ENCODE results near the gene DOCK4. TPM values are rescaled to one million over a fixed set of nuclear protein-coding genes. Genes with fewer than 3 reads are reported as not detected.

DOCK4 gene
- total RNA-seq, 1 donor from 2014 or later = 60.3 TPM

GRCh38 chr7:112108981-112109380 lies 97.2 kb downstream of the DOCK4 start:
- Mint-ChIP-seq H3K4me1 (ENCODE audit: low read depth, unreplicated experiment) (peaks cover 18% of the 10 kb centered on the region), H3K4me3 (ENCODE audit: unreplicated experiment) (no peak overlapping the region), H3K27ac (ENCODE audit: unreplicated experiment) (no peak overlapping the region)

DNA sequence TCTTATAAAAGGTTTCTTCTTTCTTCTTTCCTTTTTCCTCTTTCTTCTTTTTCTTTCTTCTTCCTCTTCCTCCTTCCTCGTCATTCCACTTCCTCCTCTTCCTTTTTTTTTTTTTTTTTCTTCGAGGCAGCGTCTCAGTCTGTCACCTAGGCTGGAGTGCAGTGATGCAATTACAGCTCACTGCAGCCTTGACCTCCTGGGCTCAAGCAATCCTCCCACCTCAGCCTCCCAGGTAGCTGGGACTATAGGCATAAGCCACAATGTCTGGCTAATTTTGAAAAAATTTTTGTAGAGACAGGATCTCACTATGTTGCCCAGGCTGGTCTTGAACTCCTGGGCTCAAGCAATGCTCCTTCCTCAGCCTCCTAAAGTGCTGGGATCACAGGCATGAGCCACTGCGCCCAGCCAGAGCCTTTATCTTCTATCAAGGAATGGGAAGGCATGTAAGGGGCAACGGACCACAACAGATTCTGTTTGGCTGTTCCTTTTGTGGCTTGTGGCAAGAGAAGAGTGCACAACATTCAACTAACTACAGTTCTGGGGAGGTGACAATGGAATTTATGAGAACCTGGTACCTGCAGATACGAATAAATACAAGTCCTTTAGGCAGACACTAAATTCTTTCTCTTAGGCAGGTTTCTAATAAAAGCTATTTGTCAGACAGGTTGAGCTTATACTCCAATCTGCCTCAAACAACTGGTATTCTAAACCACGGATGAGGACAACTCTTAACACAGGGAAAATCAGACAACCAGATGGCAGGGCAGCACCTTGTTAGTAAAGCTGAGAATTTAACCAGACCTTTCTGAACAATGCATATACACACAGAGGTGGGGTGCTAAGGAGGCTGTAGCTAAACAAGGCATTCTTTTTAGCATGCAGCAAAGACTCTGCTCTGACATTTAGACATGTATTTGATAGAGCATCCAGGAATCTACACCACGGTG lies 100.3 kb downstream of the DOCK4 start:
- DNase-seq = no peak
- Mint-ChIP-seq H3K9me3 (ENCODE audit: unreplicated experiment) (no peaks in the 10 kb centered on the region), H3K27ac (ENCODE audit: unreplicated experiment) (no peak overlapping the region), H3K4me1 (ENCODE audit: low read depth, unreplicated experiment) (peaks cover 18% of the 10 kb centered on the region), H3K36me3 (ENCODE audit: unreplicated experiment) (no peaks in the 10 kb centered on the region), H3K27me3 (ENCODE audit: unreplicated experiment) (peaks cover 2% of the 10 kb centered on the region), H3K4me3 (ENCODE audit: unreplicated experiment) (no peak overlapping the region)
- TF ChIP-seq, protein P1, sequence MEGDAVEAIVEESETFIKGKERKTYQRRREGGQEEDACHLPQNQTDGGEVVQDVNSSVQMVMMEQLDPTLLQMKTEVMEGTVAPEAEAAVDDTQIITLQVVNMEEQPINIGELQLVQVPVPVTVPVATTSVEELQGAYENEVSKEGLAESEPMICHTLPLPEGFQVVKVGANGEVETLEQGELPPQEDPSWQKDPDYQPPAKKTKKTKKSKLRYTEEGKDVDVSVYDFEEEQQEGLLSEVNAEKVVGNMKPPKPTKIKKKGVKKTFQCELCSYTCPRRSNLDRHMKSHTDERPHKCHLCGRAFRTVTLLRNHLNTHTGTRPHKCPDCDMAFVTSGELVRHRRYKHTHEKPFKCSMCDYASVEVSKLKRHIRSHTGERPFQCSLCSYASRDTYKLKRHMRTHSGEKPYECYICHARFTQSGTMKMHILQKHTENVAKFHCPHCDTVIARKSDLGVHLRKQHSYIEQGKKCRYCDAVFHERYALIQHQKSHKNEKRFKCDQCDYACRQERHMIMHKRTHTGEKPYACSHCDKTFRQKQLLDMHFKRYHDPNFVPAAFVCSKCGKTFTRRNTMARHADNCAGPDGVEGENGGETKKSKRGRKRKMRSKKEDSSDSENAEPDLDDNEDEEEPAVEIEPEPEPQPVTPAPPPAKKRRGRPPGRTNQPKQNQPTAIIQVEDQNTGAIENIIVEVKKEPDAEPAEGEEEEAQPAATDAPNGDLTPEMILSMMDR (IDR thresholded peaks at IDR 0.05; ENCODE audit: partially characterized antibody, unreplicated experiment) = no peak

More at GRCh38 chr7:112108981-112109380, 97.2 kb downstream of the DOCK4 start:
- no peaks in the 10 kb centered on the region for H3K9me3 Mint-ChIP-seq (ENCODE audit: unreplicated experiment)
- H3K27me3 Mint-ChIP-seq (ENCODE audit: unreplicated experiment) = peaks cover 4% of the 10 kb centered on the region
- H3K36me3 Mint-ChIP-seq (ENCODE audit: unreplicated experiment) = no peaks in the 10 kb centered on the region
- no peak for DNase-seq
- TF ChIP-seq, protein P1 (IDR thresholded peaks at IDR 0.05; ENCODE audit: partially characterized antibody, unreplicated experiment) = no peak

DNA sequence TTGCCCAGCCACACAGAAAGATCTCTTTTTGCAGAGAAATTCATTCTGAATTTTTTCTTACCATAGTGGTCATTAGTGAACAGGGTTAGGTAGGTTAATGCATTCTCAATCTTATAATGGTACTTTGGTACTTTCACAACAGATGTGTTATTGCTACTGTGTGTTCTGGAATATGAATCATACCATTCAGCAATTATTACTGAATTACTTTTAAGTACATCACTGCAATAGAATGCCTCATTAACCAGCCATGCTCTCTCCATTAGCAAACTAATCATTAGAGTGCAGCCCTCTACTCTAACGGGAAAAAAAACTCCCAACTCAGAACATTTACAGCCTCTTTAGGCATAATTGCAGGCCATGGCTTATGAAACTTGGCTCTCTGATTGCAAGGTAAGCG lies 102.1 kb downstream of the DOCK4 start:
- H3K4me1 Mint-ChIP-seq (ENCODE audit: low read depth, unreplicated experiment) = peaks cover 23% of the 10 kb centered on the region
- H3K36me3 Mint-ChIP-seq (ENCODE audit: unreplicated experiment) = no peaks in the 10 kb centered on the region
- TF ChIP-seq, protein P1 (IDR thresholded peaks at IDR 0.05; ENCODE audit: partially characterized antibody, unreplicated experiment) = no peak
- no peak overlapping the region for H3K27ac Mint-ChIP-seq (ENCODE audit: unreplicated experiment)
- no peak overlapping the region for H3K4me3 Mint-ChIP-seq (ENCODE audit: unreplicated experiment)
- peaks cover 5% of the 10 kb centered on the region for H3K9me3 Mint-ChIP-seq (ENCODE audit: unreplicated experiment)
- peaks cover under 1% of the 10 kb centered on the region for H3K27me3 Mint-ChIP-seq (ENCODE audit: unreplicated experiment)
- DNase-seq = no peak

DNA sequence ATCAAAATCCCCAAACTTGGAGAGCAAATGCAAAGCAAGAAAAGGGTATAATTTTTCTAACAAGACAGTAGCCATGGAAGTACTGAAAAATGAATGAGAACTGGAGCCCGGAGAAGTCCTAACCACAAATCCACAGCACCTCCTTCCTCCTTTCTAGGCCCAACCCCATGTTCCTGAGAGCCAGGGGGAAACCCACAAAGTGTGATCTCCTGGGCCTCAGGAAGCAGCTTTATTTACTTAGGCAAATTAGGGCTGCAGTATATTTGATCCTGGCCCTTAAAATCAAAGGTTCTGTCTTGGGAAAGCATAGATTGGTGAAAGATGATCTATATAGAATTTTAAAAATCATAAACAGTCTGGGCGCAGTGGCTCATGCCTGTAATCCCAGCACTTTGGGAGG lies 103.0 kb downstream of the DOCK4 start:
- Mint-ChIP-seq H3K36me3 (ENCODE audit: unreplicated experiment) (no peaks in the 10 kb centered on the region), H3K4me3 (ENCODE audit: unreplicated experiment) (no peak overlapping the region), H3K27me3 (ENCODE audit: unreplicated experiment) (no peaks in the 10 kb centered on the region), H3K27ac (ENCODE audit: unreplicated experiment) (no peak overlapping the region), H3K9me3 (ENCODE audit: unreplicated experiment) (peaks cover 5% of the 10 kb centered on the region), H3K4me1 (ENCODE audit: low read depth, unreplicated experiment) (peaks cover 22% of the 10 kb centered on the region)
- TF ChIP-seq, protein P1 (IDR thresholded peaks at IDR 0.05; ENCODE audit: partially characterized antibody, unreplicated experiment) = no peak
- no peak for DNase-seq
